NT2/D1 (cell line): ENCODE results near the gene HGF.

Experiments
- DNase-seq: peaks from one replicate; pipeline ENCODE4 v3.0.0-alpha.2; 2011; ENCODE audit warnings: low read depth, low spot score
- H3K27me3 ChIP-seq: 2 replicates; pipeline ENCODE4 v1.6.0; 2011; ENCODE audit warnings: mild to moderate bottlenecking; ENCODE audit not compliant: insufficient read length, insufficient read depth
- H3K36me3 ChIP-seq: 2 replicates; pipeline ENCODE4 v1.6.1; 2011; ENCODE audit warnings: mild to moderate bottlenecking, low read length, mixed read lengths; ENCODE audit not compliant: insufficient read depth, insufficient read length
- H3K4me1 ChIP-seq: 2 replicates; pipeline ENCODE4 v1.5.1; 2011; ENCODE audit not compliant: insufficient read depth, insufficient read length
- H3K4me3 ChIP-seq: 2 replicates; pipeline ENCODE4 v1.5.1; 2011; ENCODE audit warnings: low read depth; ENCODE audit not compliant: insufficient read length
- H3K9ac ChIP-seq: 2 replicates; pipeline ENCODE4 v1.6.0; 2011; ENCODE audit warnings: low read depth; ENCODE audit not compliant: insufficient read length
- H3K9me3 ChIP-seq: 2 replicates; pipeline ENCODE4 v1.5.1; 2011; ENCODE audit warnings: mild to moderate bottlenecking, low read length; ENCODE audit not compliant: insufficient read depth
- SUZ12 ChIP-seq: IDR thresholded peaks from 2 replicates; pipeline ENCODE4 v1.6.1; 2011; ENCODE audit not compliant: insufficient read length, insufficient read depth; ENCODE audit errors: extremely low read depth
- YY1 ChIP-seq: IDR thresholded peaks from 2 replicates; pipeline ENCODE4 v1.6.1; 2011; ENCODE audit not compliant: insufficient read length, insufficient read depth
- ZNF274 ChIP-seq: IDR thresholded peaks from 2 replicates; pipeline ENCODE4 v1.6.1; 2011; ENCODE audit warnings: mild to moderate bottlenecking, low read depth, low read length

Gene HGF

DNA sequence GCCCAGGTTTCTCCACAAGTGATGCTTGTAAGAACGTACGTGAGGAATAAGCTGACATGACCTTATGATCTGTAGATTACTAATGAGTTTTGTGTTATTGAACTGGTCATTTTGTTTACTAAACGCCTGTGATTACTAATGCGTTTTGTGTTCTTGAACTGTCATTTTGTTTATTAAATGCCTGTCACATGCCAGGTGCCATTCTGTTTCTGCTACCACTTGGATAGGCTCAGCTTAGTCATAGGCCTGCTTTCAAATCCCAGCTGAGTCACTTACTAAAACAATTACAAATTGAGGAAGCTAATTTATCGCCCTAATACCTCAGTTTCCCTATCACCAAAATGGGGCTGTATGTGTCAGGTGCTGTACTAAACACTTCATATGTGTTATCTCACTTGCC is 4.7 kb upstream of the HGF start:
- Histone ChIP-seq H3K4me3 (no peak overlapping the region), H3K27me3 (no peaks in the 10 kb centered on the region), H3K9me3 (no peaks in the 10 kb centered on the region), H3K4me1 (no peaks in the 10 kb centered on the region), H3K36me3 (no peaks in the 10 kb centered on the region), H3K9ac (no peak overlapping the region)
- no peak for TF ChIP-seq SUZ12
- TF ChIP-seq ZNF274 = no peak
- no peak for TF ChIP-seq YY1
- DNase-seq = no peak

- H3K27me3 ChIP-seq = no peaks in the 10 kb centered on the region
- H3K4me3 ChIP-seq = no peak overlapping the region
- no peaks in the 10 kb centered on the region for H3K9me3 ChIP-seq
- TF ChIP-seq SUZ12 = no peak
- no peak for TF ChIP-seq ZNF274
- TF ChIP-seq YY1 = no peak
- H3K9ac ChIP-seq = no peak overlapping the region
- no peak for DNase-seq
- no peaks in the 10 kb centered on the region for H3K4me1 ChIP-seq
- no peaks in the 10 kb centered on the region for H3K36me3 ChIP-seq
These were observed 929 bp upstream of the HGF start for GRCh38 chr7:81770728-81771223.

- no peaks in the 10 kb centered on the region for H3K36me3 ChIP-seq
- no peak for TF ChIP-seq ZNF274
- TF ChIP-seq SUZ12 = no peak
- TF ChIP-seq YY1 = no peak
- no peaks in the 10 kb centered on the region for H3K4me1 ChIP-seq
- no peaks in the 10 kb centered on the region for H3K27me3 ChIP-seq
- H3K9ac ChIP-seq = no peak overlapping the region
- no peak for DNase-seq
- no peaks in the 10 kb centered on the region for H3K9me3 ChIP-seq
- no peak overlapping the region for H3K4me3 ChIP-seq
These were observed 682 bp downstream of the HGF start for GRCh38 chr7:81768951-81769778.

GRCh38 chr7:81767926-81768325 is 1.9 kb downstream of the HGF start:
- Histone ChIP-seq H3K27me3 (no peaks in the 10 kb centered on the region), H3K4me3 (no peak overlapping the region), H3K9ac (no peak overlapping the region), H3K4me1 (no peaks in the 10 kb centered on the region), H3K36me3 (no peaks in the 10 kb centered on the region), H3K9me3 (no peaks in the 10 kb centered on the region)
- DNase-seq = no peak
- no peak for TF ChIP-seq ZNF274
- no peak for TF ChIP-seq SUZ12
- TF ChIP-seq YY1 = no peak

GRCh38 chr7:81761821-81762220 is 8.0 kb downstream of the HGF start:
- H3K27me3 ChIP-seq = no peaks in the 10 kb centered on the region
- TF ChIP-seq SUZ12 (no peak), YY1 (no peak), ZNF274 (no peak)
- H3K9me3 ChIP-seq = no peaks in the 10 kb centered on the region
- H3K4me1 ChIP-seq = no peaks in the 10 kb centered on the region
- no peak overlapping the region for H3K9ac ChIP-seq
- H3K4me3 ChIP-seq = no peak overlapping the region
- H3K36me3 ChIP-seq = no peaks in the 10 kb centered on the region
- DNase-seq = peak; percentile 32

- Histone ChIP-seq H3K27me3 (no peaks in the 10 kb centered on the region), H3K4me1 (no peaks in the 10 kb centered on the region), H3K36me3 (no peaks in the 10 kb centered on the region), H3K9ac (no peak overlapping the region), H3K4me3 (no peak overlapping the region), H3K9me3 (no peaks in the 10 kb centered on the region)
- TF ChIP-seq ZNF274 = no peak
- TF ChIP-seq SUZ12 = no peak
- no peak for TF ChIP-seq YY1
- no peak for DNase-seq
These were observed 8.8 kb downstream of the HGF start for GRCh38 chr7:81761031-81761430.

DNA sequence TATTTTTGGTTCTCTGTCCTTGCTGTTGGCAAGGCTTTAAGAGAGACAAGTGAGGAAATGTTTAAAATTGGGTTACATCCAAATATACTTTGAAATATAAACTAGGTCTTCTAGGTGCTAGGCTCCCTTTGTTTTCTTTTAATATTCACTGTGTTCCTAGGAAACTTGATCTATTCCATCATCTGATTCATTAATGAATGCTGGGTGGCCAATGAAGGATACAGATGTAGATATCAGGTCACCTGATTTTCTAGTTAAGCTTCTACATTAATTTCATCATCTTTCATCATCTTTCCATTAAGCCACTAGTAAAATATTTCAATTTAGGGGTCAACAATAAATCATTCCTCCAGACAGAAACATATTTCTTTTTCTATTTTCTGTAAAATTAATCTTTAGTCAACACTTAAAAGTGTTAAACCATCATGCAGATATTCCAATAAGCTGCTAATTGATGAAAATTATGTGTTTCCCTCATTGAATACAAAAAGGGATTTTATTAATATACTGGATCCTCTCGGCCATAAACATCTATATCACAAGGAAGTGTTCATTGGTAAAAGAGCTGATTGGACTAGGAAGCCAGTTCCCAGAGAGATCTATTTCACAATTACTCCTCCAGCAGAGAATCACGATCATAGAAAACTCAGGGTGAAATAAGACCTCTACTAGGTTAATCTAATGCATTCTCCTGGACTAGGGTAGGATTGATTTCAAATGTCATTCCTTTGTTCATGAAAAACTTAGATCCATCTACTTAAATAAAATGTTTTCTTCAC is 14.7 kb downstream of the HGF start:
- no peaks in the 10 kb centered on the region for H3K27me3 ChIP-seq
- no peak for TF ChIP-seq ZNF274
- no peak for TF ChIP-seq YY1
- H3K9ac ChIP-seq = no peak overlapping the region
- H3K4me1 ChIP-seq = no peaks in the 10 kb centered on the region
- DNase-seq = no peak
- H3K4me3 ChIP-seq = no peak overlapping the region
- no peaks in the 10 kb centered on the region for H3K36me3 ChIP-seq
- no peaks in the 10 kb centered on the region for H3K9me3 ChIP-seq
